GM19240 (cell line): ENCODE measurements around the gene ACTA2.

Experiments used
- DNase-seq: peaks from one replicate; pipeline ENCODE4 v3.0.0; 2011; ENCODE audit warnings: low spot score; ENCODE audit not compliant: insufficient read length

ACTA2 gene

DNA sequence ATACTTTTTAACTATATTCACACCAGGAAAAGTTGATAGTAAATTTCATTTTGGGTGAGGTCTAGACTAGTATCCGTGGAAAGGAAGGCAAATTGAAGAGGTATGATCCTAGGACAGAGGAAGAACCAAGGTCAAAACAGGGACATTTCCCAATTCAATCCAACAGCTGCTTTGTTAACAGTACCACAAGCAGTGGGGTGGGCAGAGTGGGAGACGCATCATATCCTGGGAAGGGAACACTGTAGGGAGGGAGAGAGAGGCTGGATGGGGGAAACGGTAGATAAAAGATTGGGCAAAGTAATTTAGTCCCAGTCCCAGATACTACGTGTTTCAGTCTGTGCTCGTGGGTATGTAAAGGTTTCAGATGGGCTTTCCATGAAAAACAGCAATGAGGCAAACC is 28.9 kb upstream of the ACTA2 start:
- no peak for DNase-seq

DNA sequence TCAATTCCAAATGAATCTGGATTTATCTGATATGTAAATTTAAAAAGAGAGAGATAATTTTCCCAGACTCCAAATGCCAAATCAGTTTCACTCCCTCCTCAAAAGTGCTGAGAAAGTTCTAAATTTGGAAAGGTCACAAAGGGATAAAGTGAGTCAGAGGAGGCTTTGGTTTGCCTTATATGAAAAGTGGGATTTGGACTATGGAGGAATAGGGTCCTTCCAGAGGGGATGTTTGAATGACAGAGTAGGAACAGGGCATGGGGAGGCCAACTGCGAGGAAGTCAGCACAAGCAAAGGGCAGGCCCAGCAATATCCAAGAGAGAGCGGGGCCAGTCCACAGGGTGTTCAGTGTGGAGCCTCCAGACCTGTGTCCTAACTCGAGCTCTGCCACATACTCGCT is 28.2 kb upstream of the ACTA2 start:
- no peak for DNase-seq

DNA sequence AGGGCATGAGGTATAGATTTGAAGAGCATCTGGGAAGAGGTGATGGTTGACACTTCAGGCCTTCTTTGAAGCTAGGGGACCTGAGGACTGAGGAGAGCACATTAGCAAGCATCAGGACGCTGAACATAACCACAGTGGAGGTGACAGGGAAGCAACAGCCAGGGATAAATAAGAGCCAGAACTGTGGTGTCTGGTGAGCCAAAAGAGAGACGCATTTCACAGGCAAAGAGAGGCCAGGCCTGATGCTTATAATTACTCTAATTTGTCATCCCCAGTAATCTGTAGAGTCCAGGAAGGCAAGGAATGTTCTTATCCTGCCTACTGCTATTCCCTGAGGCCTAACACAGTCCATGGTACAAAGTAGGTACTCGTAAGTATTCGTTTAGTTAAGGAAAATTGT is 27.7 kb upstream of the ACTA2 start:
- DNase-seq, result no peak

DNA sequence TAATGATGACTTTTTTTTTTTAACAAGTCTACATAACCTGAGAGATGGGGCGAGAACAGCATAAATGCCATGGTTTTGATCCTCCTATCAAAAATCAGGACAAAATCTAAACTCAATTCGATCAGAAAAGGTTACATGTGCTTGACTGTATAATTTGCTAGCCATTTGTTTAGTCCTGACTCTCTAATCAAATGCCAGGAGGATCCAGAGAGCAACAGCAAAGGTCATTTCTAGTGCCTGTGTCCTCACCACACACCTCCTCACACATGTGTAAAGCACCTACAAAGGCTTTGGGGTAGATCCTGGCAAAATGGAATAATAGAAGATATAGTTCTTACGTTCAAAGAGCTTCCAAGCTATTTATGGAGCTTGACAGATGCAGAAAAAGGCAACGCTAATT is 27.0 kb upstream of the ACTA2 start:
- DNase-seq, result no peak

DNA sequence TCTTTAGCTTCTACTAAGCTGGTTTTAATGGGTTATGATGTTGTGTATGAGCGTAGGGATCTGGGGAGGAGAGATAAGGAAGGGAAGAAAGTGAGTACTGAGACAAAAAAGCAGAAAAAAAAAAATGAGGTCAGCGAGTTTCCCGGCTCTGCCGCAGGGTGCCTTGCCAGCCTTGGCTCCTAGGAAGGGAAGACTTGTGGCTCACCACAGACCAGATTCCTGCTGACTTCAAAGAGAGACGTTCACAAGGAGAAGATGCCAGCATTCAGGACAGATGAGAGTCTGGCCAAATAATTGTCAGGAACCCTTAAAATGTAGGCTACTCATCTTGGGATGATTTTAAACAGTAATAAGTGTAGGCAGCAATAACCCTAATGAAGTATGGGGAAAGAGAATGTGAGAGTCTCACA is 26.6 kb upstream of the ACTA2 start:
- no peak for DNase-seq

DNA sequence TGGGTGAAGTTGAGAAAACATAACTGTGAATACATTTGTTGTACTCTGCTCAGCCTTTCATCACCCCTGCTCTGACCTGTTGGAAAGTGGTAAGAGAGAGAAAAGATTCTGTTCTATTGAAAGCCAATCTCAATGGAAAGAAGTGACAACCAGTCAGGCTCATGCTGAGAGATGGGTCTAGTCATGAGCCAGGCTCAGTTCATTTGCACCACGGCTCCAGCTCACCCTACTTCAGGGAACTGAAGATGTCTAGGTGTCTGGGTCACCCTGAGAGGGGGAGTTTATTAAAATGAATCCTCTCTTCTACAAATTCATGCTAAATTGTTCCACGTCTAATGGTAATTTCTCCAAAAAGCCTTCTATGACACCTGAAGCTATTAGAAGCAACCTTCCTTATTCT is 25.9 kb upstream of the ACTA2 start:
- DNase-seq, result no peak

DNA sequence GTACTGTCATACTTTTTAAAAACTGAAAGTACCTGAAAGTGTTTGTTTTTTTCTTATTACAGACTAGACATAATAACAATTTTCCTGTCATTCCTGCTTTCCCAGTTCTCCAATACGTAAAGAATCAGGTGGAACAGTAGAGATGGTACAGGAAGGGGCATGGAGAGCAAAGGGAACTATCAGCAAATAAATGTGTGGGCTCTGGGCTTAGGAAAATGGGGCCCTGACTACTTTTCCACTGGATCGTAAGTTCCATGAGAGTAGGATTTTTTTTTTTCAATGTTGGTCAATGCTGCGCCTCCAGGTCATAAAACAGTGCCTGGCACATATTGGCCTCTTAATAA is 22.8 kb upstream of the ACTA2 start:
- no peak for DNase-seq

DNA sequence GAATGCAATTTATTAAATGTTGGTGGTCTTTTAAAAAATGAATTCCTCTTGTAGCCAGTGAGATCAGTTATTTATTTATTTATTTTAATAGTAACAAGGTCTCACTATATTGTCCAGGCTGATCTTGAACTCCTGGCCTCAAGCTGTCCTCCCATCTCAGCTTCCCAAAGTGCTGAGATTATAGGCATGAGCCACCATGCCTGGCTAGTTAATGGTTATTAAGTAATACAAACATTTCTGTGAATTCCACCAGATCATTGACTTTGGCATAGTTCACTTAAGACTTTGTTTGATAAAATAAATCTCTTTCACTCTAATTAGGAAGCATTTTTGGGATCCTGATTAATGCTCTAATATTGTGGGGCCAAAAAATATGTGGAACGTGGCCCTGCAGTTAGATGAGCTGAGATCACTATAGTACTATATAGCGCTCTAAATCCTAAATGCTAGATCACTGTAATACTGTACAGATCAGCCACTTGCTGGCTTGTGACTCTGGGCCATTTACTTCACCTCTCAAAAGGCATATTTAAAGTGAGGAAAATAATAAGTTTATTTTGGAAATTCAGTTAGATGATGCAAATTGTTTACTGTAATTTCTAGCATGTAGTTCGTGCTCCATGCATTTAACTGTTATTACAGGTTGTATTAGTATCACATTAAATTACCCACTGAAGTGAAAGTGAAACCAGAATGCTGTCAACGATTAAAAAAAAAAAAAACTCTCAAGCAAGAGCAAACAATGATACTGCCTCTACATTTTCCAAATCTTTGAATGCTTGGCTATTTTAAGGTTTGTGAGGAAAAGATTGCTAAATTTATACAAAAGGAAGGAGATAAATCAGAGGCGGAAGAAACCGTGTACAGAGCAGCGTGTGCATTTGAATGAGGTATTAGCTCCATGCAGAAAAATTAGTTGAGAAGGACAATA is 22.1 kb upstream of the ACTA2 start:
- DNase-seq, result no peak

DNA sequence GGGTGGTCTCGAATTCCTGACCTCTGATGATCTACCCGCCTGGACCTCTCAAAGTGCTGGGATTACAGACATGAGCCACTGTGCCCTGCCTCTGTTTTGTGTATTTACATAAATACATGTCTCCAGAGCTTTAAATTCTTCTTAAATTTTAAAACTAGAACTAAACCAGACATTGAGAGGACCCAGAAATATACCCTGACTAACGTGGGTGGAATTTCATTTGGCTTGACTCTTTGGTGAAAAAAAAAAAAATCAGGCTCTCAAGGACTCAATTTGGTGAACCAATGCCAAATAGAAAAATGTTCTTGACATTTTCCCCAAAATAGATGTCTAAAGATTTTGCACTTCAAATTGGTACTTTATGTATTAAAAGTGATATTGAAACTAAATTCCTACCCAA is 21.4 kb upstream of the ACTA2 start:
- no peak for DNase-seq

DNA sequence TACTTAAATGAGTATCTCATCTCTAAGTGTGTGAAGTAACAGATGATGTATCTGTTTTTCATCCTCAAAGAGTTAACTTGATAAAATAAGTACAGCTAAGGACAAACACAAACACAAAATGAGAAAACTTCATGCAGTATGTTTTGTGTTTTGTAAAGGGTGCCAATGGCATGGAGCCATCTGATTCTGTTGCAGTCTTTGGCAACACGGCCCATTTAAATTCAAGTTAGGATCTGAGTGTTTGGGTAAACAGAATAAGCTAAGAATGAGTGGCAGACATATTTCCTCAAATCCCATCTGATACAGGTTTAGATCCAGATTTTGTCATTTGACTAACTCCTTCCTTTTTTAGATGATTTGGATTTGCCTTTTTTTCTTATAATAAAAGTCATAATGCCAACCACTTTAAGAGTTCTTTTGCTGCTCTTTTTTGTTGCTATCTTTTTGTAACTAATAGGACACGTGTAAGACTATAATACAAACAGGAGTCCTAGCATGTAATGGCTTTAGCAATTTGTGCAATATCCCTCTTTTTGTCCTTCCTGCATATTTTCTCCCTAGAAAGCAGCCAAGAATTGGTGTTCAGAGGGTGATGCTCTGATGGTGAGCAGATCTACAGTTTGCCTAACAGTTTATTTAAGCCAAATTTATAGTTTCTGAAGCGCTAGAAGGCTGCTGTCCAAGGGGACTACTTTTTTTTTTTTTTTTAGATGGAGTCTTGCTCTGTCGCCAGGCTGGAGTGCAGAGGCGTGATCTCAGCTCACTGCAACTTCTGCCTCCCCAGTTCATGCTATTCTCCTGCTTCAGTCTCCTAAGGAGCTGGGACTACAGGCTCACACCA is 18.9 kb upstream of the ACTA2 start:
- no peak for DNase-seq

DNA sequence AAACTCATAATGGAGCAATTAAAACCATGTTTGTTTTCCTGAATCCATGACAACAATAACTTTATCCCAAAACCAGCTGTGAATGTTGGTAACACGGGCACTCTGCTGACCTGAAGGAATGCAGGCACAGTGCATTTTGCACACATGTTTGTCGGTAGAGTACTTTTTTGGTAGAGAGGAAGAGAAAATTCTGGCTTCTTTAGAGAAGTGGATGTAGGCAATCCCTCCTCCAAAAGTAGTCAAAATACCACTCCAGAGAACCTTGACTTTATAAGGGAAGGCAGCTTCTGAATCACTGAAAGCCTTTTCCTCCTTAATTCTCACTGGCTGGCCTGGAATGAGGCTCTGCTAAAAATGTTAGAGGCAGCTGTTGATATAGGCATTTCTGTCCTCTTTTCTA is 15.8 kb upstream of the ACTA2 start:
- DNase-seq, result no peak

DNA sequence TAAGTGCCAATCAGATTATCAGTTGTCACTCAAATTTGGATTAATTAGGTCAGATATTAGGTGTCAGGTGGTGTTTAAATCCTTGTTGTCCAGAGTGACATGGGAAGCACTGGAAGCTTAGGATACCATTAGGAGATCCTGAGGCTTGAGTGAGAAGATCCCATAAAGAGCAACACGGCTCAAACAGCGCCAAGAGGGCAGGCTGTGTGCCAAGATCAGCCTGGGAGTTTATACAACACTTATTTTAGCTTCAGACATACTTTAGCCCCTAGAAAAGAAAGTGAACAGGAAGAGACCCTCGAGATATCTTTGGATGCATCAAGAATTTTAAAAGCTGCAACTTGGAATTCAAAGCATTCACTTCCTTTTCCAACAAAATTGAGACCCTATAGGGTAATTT is 14.2 kb upstream of the ACTA2 start:
- DNase-seq, result no peak

DNA sequence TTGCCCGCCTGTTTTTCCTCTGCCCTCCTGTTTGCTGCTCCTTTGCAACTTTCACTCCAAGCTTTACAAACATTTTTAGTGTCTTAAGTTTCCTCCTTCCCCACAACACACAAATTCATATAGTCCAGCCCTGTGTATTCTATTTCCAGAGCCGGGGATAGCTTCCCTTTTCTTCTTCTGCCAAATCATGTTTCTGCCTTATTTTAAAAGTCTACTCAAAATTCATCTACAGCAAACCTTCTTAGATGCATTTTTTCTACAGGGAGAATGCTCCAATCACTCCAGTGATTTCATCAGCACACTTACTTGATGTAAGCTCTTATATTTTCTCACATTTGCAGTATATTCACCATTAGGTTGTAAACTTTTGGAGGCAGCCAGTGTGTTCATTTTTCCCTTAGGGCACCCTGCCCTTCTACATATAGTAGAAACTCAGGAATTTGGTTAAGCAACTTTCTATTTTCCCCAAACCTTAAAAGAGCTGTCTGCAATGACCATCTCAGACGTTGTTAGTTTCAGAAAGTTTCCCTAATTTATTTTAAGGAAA is 12.4 kb upstream of the ACTA2 start:
- DNase-seq, result no peak

DNA sequence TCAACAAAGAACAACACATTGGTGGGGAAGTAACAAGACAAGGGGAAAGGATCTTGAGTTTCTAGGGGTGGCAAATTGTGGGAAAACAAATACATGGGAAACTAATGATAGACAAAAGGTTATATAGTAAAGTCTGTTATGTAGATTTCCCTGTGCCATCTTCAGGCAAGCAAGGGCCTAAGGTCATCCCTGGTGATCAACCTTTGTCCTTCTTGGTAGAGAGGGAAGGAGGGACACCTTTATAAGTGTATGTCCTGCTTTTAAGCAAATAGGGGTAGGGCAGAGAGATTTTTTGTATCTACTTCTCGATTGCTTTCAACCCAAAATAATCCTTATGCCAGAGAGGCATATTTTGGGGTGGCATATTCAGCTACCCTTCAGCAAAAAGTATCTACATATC is 11.8 kb upstream of the ACTA2 start:
- no peak for DNase-seq

DNA sequence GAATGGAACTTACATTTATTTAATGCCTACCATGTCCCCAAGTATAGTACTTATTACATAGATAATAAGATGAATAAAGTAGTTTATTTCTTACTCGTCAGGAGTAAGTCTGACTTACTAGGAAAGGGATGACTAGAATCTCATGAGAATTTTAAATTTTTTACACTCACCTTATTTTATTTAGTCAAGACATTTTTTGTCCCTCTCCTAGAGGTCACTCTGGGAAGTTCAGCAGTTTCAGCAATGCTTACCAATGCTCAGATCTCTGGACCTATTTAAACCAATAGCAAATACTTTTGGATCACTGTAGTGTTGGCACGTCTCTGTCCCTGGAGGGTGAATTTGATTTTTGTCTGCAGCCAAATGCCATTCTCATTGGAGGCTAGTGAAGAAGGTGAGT is 10.7 kb upstream of the ACTA2 start:
- DNase-seq, result no peak

DNA sequence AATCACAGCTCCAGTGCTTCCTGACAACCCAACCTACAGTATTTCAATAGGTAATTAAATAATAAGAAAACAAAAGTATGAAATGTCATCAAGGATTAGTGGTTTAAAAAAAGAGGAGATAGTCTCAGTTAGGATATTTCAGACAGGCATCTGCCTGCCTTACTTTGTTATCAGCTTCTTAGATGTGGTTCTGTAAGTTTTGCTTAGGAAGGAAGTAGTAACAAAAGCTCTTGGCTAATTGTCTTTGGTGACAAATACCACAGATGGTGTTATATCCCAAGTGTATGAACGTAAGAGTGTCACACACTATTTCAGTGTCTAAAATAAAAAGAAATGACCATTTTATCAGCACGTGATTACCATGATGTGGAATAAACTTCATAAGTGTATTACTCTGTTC is 9.8 kb upstream of the ACTA2 start:
- no peak for DNase-seq

DNA sequence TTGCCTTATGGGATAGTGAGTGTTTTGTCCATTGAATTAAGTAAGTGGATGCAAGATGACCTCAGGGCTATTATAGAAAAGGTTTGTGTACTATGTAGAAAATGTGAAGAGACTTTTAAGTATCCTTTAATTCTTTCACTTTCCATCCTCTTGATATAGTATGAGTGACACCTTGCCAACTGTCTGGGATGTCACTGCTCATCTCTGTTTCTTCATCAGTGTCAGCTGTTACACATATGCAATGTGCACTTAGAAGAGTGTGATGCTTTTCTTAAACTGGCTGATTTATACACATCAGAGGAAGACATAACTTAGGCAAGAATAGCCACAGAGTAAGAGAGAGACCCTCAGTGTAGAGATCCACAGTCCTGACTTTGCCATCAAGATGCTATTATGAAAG is 8.7 kb upstream of the ACTA2 start:
- DNase-seq, result no peak

DNA sequence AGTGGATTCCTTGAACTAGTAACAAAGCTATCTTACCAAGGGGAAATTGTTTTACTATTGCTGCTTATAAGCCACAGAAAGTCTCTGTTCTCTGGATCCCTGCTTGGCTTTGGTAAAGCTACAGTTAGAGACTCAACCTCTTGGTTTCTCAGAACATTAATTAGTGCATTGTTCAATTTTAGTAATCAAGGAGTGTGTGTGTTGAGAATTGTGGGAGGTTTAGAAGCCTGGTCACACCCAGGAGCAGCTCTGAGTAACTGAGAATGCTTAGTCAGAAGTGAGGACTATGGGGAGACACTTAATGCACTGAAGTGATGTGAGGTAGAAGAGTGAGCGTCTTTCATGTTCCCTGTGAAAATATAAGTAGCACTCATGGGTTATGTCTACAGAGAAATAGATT is 8.2 kb upstream of the ACTA2 start:
- no peak for DNase-seq

DNA sequence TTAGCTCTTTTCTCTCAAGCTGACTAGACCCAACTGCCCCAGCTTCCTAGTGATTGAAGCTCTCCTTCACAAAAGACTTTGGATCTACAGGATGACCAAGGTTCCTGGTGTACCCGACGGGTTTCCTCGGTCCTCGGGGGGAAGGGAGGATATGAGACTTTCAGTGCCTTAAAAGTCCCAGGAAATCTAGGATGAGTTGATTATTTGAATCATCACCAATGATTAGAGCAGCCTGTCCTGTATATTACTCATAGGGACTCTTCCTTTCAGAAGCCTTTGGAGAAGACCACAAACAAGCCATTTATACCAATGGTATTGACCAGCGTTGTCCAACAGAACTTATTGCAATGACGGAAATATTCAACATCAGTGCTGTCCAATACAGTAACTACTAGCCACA is 6.1 kb upstream of the ACTA2 start:
- no peak for DNase-seq

DNA sequence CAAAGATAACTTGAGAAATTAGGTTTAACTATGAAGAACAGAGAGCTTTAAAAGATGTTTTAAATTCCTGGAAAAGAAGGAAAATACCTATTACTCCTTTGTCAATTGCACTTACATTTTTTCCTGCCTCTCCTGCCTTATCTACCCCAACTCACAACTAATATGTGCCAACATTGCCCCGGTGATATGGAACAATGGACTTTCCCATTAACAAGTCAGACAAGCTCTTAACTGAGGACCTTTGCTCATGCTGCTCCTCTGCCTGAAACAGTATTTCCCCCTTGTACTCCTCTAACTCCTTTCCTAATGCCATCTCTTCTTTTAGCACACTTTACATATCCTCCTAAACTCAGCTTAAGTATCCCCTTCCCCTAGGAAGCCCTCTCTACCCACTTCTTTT is 4.8 kb upstream of the ACTA2 start:
- DNase-seq, result no peak

DNA sequence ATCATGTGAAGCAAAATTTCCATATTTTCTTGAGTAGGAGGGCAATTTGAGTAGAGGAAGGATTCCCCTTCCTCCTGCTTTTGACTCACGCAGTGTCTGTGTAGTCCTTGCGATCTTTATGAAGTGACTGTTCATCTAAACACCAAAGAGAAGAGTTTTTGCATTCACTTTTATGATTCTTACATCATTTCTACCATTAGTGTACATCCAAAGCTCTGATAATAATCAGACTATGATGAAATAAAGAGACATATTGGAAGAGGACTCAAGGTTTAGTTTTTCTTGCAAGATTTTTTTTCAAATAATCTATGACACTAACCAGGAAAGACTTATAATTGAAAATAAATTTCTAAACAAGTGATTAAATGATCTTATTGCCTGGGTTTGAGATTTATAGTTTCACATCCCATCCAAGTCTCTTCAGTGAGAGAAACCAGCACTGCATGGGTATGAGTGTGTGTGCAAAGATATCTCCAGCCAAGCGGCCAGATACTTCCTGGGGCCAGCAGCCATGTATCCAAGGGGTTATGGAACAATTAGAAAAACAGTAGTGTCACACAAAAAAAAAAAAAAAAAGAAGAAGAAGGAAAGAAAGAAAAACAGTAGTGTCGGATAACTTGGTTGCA is 2.0 kb upstream of the ACTA2 start:
- DNase-seq, result no peak

DNA sequence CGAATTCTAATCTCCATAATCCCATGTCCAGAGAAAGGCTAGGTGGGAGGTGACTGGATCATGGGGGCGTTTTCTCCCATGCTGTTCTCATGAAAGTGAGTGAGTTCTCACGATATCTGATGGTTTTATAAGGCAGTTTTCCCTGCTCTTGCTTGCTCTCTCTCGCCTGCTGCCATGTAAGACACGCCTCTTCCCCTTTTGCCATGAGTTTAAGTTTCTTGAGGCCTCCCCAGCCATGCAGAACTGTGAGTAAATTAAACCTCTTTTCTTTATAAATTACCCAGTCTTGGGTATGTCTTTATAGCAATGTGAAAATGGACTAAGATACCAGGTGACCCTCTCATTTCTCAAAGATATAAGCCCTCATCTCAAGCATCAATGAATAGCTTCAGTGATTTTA is 1.1 kb upstream of the ACTA2 start:
- no peak for DNase-seq
